ENCODE data around the gene KCNIP1. TPM values are rescaled to one million over a fixed set of nuclear protein-coding genes. Genes with fewer than 3 reads are reported as not detected.

Gene KCNIP1
- polyA plus RNA-seq, 1 donor (not counting 4 experiments of a cell fraction or from before 2014, with no cell fraction given), result not detected

DNA sequence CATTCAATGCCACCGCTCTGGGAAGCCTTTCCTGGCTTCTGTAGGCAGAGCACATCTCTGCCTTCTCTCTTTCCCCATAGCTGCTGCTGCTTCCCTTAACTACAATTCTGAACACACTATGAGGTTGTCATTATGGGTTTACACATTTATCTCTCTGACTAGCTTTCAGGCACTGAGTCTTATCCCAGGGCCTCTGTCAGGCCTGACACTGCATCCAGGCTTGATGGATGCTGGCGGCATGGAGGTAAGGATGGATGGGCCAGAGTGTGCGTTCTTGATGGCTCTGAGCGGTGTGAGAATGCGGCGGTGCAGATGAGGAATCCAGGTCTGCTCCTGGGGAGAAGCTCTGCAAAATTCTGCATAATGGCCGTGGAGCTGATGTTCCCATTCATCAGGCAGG, 6.3 kb downstream of the KCNIP1 start:
- dilution Hi-C loops (cut with MboI; ENCODE audit: extremely low pct_ligation_motif_present, low sequenced_read_pairs), result no loop called here
- no peak for FAIRE-seq

DNA sequence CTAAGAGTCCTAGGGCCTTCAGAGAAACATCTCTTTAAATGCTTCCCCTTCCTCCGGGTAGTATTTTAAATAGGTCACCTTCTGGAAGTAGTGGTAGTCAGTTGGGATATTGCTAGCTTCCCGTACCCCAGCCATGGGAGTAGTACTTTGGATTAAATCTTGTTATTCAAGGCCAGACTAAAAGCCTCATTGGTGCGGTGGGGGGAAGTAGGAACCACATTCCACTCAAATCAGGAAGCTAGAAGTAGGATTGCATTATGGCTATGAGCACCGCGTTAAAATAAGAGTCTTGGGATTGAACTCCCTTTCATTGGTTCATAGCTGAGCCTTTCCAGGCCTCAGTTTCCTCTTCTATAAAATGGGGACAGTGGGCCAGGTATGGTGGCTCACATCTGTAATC, 6.7 kb downstream of the KCNIP1 start:
- H3K4me1 ChIP-seq (ENCODE audit: control insufficient read depth, extremely low read depth, insufficient read depth, low read length), result no peaks in the 10 kb centered on the region
- H3K9me3 ChIP-seq (ENCODE audit: control insufficient read depth, low read depth, low read length), result no peaks in the 10 kb centered on the region
- no peaks in the 10 kb centered on the region for H3K36me3 ChIP-seq (ENCODE audit: control insufficient read depth in 2 of 2, extremely low read depth in 1 of 2, insufficient read depth in 2 of 2, low read length in 2 of 2)
- no peaks in the 10 kb centered on the region for H3K79me2 ChIP-seq (ENCODE audit: control insufficient read depth, insufficient read depth, low read length)
- H2AFZ ChIP-seq (ENCODE audit: control insufficient read depth, low read length), result no peak overlapping the region
- dilution Hi-C loops (cut with MboI; ENCODE audit: extremely low pct_ligation_motif_present, low sequenced_read_pairs), result no loop called here
- H3K27ac ChIP-seq (ENCODE audit: control insufficient read depth, insufficient read depth, low read length), result no peak overlapping the region
- FAIRE-seq (no peak), DNase-seq (ENCODE audit: low read depth, low spot score) (no peak)
- no peak for TF ChIP-seq EZH2 (IDR thresholded peaks at IDR 0.05; ENCODE audit: low read length)
- TF ChIP-seq, protein P1, sequence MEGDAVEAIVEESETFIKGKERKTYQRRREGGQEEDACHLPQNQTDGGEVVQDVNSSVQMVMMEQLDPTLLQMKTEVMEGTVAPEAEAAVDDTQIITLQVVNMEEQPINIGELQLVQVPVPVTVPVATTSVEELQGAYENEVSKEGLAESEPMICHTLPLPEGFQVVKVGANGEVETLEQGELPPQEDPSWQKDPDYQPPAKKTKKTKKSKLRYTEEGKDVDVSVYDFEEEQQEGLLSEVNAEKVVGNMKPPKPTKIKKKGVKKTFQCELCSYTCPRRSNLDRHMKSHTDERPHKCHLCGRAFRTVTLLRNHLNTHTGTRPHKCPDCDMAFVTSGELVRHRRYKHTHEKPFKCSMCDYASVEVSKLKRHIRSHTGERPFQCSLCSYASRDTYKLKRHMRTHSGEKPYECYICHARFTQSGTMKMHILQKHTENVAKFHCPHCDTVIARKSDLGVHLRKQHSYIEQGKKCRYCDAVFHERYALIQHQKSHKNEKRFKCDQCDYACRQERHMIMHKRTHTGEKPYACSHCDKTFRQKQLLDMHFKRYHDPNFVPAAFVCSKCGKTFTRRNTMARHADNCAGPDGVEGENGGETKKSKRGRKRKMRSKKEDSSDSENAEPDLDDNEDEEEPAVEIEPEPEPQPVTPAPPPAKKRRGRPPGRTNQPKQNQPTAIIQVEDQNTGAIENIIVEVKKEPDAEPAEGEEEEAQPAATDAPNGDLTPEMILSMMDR (optimal IDR thresholded peaks at IDR 0.05 in 1 of 3, IDR thresholded peaks at IDR 0.05 in 1 of 3, conservative IDR thresholded peaks at IDR 0.05 in 1 of 3; ENCODE audit: extremely low read depth in 1 of 3, insufficient read depth in 2 of 3, low read length in 3 of 3), result no peak
- H3K9me1 ChIP-seq (ENCODE audit: control insufficient read depth, extremely low read depth, insufficient read depth, low read length), result no peaks in the 10 kb centered on the region
- H3K4me3 ChIP-seq (ENCODE audit: control insufficient read depth in 2 of 3, extremely low read depth in 1 of 3, insufficient read depth in 2 of 3, low read depth in 1 of 3, low read length in 3 of 3), result no peak overlapping the region
- no peak overlapping the region for H3K9ac ChIP-seq (ENCODE audit: control insufficient read depth, extremely low read depth, insufficient read depth, low read length)
- no peak overlapping the region for H3K4me2 ChIP-seq (ENCODE audit: control insufficient read depth, extremely low read depth, insufficient read depth, low read depth, low read length)
- peaks cover 14% of the 10 kb centered on the region for H3K27me3 ChIP-seq (ENCODE audit: control insufficient read depth, extremely low read depth, insufficient read depth, low read length)
- H4K20me1 ChIP-seq (ENCODE audit: control insufficient read depth, extremely low read depth, insufficient read depth, low read length), result no peaks in the 10 kb centered on the region

More for the DNA sequence above, 6.3 kb downstream of the KCNIP1 start:
- Histone ChIP-seq H3K36me3 (ENCODE audit: control insufficient read depth in 2 of 2, extremely low read depth in 1 of 2, insufficient read depth in 2 of 2, low read length in 2 of 2) (no peaks in the 10 kb centered on the region), H3K4me2 (ENCODE audit: control insufficient read depth, extremely low read depth, insufficient read depth, low read depth, low read length) (no peak overlapping the region), H3K9me1 (ENCODE audit: control insufficient read depth, extremely low read depth, insufficient read depth, low read length) (no peaks in the 10 kb centered on the region), H3K9me3 (ENCODE audit: control insufficient read depth, low read depth, low read length) (no peaks in the 10 kb centered on the region), H4K20me1 (ENCODE audit: control insufficient read depth, extremely low read depth, insufficient read depth, low read length) (no peaks in the 10 kb centered on the region), H3K27me3 (ENCODE audit: control insufficient read depth, extremely low read depth, insufficient read depth, low read length) (peaks cover 18% of the 10 kb centered on the region), H3K4me1 (ENCODE audit: control insufficient read depth, extremely low read depth, insufficient read depth, low read length) (no peaks in the 10 kb centered on the region), H3K27ac (ENCODE audit: control insufficient read depth, insufficient read depth, low read length) (no peak overlapping the region), H3K79me2 (ENCODE audit: control insufficient read depth, insufficient read depth, low read length) (no peaks in the 10 kb centered on the region), H3K4me3 (ENCODE audit: control insufficient read depth in 2 of 3, extremely low read depth in 1 of 3, insufficient read depth in 2 of 3, low read depth in 1 of 3, low read length in 3 of 3) (no peak overlapping the region), H3K9ac (ENCODE audit: control insufficient read depth, extremely low read depth, insufficient read depth, low read length) (no peak overlapping the region), H2AFZ (ENCODE audit: control insufficient read depth, low read length) (no peak overlapping the region)
- no peak for DNase-seq (ENCODE audit: low read depth, low spot score)
- TF ChIP-seq, protein P1 (optimal IDR thresholded peaks at IDR 0.05 in 1 of 3, IDR thresholded peaks at IDR 0.05 in 1 of 3, conservative IDR thresholded peaks at IDR 0.05 in 1 of 3; ENCODE audit: extremely low read depth in 1 of 3, insufficient read depth in 2 of 3, low read length in 3 of 3), result no peak
- no peak for TF ChIP-seq EZH2 (IDR thresholded peaks at IDR 0.05; ENCODE audit: low read length)

All from keratinocyte (primary cell).